ENCODE measurements around the gene MORN1.

MORN1 gene

DNA sequence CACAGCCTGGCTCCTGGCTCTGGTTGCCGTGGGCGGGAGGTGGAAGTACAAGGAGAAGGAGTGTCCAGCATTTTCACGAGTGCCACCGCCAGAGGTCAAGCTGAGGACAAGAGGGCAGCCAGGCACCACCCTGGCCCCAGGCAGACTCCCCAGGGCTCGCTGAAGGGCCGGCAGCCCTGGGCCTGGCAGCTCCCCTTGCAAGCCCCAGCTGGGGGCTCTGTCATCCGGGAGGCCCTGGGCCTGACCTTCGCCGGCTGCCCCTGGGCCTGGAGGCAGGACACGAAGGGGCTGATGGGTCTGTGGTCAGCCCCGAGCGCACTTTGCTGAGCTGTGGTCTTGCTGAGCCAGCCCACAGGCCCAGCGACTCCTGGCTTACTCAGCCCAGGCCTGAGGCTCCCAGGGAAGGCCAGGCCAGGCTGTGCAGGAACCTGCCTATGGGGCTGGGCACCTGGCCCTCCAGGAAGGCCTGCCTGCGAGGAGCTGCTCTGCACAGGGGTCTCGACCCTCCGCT lies 74.8 kb downstream of the MORN1 start:
- DNase-seq = no peak

DNA sequence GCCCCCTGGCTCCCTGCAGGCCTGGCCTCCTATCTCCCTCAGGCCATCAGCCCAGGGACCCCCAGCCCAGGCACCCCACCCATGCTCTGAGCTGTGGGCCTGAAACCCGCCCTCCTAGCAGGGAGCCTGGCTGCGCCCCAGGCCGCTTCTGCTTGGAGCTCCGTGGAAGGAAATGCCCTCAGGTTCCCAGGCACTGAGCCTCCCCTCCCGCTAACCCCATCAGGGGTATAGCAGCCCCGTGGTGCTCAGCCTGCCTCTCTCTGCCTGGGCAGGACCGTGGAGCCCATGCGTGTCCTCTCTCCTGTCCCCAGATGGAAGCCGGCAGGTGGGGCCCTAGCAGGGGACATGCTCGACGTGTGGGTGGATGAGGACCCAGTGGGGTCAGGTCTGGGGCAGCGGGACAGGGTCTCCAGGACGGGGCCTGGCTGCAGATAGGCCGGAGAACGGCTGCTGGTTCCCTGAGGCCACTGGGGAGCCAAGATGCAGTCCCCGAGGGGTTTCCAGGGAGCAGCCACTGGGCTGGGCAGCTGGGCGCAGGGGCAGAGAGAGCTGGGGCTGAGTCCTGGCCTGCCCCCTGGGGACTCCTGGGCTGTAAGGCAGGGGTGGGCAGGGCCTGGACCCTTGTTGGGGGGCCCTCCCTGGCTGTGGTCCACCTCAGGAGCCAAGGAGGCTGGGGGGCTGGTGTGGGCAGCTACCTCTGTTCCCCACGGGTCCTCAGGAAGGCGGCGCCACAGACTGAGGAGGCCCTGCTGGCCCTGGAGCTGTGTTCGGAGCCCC lies 75.5 kb downstream of the MORN1 start:
- no peak for DNase-seq

DNA sequence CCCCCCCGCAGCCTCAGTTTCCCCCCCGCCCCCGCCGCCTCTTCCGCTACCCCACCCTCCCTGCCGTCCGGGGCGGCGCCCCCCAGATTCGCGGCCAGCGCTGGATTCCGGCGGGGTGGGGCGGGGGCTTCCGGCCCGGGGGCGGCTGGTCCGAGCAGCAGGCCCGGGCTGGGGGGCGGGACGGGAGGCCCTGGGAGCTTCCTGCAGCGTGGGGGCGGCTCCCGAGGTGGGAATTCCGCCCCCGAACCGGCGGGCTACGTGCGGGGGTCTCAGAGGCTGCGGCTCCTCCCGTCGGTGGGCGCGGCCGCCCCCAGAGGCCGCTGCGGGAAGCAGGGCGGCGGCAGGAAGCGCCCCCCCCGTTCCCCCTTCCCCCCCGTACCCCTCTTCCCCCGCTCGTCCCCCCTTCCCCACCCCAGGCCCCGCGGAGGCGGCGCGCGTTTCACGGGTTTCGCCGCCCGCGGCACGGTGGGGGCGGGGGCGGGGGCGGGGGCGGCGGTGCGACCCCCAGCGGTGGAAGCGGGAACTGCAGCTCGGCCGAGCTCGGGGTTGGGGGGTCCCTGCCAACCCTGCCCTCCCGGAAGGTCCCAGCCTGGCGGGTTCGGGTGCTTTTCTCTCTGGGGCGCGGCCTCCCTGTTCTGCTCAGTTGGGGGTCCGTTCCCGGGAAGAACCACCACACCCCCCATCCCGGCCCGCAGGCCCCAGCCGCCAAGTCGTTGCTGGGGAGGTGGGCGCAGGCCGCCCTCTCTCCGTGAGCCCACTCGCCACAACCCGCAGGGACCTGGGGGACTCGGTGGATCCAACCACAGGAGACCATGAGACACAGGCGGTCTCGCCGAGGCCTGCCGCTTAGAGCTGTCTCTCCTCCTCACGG lies 76.3 kb downstream of the MORN1 start:
- DNase-seq = peak; percentile 53

DNA sequence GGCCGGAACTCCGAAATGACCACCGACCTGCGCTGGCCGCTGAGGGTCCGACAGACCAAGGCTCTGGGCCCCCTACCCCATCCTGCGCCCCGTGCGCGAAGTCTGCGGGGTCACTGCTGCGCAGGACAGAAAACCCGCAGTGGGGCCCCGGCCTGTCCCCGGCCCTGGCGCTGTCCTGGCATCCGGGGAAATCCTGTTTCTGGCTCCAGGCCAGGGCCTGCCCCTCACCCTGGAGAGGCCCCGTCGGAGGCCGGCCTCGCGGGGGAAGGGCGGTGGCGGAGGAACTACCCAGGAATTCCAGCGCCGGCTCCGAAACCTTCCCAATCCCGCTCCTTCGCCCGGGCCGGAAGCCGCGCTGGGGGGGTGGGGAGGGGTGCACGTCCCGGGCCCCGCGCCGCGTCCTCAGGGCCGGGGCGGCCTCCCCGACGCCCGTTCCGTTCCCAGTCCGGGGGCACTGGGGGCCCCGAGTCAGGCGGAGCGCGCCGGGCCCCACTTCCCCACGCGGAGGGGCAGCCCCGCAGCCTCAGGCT lies 77.0 kb downstream of the MORN1 start:
- no peak for DNase-seq

DNA sequence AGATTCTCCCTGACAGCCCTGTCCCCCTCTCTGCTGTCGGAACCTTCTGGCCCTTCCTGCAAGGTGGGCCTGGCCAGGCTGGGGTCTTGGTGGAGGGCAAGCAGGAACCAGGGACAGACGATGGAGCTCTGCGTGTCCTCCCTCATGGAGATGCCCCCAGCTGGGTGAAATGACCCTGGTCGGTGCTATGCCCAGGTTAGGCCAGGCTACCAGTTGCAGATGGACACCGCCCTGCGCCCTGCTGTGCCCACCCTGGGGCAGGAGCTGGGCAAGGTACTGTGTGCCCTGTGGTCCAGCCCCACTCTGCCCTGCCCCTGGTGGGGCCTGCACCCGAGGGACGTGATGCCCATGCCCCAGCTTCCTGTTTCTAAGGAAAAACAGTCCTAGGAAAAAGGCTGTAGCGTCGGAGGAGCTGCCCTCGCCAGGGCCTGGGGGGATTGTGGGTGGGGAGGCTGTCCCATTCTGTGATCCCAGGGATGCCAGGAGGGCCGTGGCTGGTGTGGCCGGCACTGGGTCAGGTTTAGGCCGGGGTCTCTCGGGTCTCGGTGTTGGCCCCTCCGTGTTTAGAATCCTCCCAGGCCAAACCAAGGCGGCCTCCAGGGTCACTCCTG lies 77.6 kb downstream of the MORN1 start:
- DNase-seq = no peak

DNA sequence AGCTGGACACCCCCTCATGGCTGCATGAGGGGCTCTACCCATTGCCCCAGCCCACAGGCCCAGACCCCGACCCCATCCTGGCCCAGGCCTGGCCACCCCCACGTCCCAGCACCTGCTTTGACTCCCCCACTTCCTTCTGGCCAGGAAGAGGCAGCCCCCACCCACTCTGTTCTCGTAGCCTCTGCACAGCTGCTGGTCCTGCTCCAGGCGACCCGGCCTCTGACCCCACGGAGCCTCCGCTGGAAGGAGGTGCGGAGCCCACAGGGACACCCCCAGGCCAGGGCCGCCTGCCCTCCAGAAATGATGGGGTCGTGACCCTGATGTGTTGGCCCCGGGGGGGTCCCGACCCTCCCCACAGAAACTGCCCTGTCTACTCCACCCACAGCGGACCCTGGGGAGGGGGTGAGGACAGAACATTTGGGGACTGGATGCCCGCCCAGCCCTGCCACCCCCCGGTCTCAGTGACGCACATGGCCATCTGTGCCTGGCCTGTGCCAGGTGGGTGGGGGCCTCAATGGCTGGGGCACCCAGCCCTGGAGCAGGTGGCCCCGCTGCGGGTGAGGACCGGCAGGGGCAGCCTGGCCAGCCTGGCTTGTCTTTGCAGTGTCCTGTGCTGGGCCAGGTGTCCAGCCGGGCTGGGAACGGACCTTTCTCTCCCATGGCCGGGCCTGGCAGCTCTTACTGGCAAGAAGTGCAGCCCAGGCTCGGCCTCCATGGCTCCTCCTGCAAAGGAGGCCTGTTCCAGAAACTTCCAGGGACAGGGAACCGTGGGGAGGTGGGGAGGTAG lies 78.6 kb downstream of the MORN1 start:
- no peak for DNase-seq

DNA sequence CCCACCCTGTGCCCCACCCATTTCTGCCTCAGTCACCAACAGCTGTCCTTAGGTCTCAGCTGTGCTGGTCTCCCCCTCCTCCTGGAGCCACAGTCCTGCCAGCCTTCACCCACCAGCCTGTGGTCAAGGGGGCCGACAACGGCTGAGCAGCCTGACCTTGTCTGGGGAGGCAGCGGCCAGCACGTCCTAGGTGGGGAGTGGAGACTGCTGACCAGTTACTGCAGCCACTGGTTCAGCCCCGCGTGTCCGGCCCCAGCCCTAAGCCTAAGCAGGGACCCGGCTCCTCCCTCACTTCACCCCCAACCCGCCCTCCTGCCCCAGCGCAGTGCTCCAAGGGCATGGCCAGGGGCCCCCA lies 79.2 kb downstream of the MORN1 start:
- DNase-seq = no peak

DNA sequence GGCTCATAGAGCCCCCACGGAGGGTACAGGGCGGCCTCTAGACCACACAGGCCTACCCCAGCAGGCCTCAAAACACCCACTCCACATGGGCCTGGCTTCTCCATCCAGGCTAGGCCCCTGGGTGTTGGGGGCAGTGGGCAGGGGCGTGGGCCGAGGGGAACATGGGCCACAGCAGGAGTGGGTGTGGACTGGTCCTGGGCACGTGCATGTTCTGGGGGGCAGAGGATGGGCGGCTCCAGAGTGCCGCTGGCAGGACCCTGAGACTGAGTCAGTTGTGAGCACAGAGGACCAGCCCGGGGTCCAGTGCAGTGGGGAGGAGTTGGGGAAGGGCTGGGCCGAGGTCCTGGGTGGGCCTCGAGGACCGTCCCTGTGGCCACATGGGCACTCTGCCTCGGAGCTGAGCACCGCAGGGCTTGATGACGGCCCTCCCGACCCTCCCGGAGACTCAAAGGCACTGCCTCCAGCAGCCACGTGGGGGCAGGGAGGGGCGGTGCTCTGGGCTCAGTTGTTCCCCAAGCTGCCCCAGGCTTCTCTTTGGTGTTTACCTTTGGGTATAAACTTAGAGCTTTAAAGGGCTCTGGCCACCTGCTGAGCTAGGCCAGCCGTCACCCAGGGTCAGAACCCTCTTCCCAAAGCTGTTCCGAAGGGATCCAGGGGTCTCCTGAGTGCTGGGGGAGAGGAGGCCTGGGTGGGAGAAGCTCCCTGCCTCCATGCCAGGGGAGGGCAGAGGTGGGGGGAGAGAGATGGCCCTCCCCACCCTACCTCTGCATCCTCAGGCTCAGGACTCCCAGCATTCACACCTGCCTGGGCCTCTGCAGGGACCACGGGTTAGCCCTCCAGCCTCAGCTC lies 79.9 kb downstream of the MORN1 start:
- peak; percentile 51 for DNase-seq

DNA sequence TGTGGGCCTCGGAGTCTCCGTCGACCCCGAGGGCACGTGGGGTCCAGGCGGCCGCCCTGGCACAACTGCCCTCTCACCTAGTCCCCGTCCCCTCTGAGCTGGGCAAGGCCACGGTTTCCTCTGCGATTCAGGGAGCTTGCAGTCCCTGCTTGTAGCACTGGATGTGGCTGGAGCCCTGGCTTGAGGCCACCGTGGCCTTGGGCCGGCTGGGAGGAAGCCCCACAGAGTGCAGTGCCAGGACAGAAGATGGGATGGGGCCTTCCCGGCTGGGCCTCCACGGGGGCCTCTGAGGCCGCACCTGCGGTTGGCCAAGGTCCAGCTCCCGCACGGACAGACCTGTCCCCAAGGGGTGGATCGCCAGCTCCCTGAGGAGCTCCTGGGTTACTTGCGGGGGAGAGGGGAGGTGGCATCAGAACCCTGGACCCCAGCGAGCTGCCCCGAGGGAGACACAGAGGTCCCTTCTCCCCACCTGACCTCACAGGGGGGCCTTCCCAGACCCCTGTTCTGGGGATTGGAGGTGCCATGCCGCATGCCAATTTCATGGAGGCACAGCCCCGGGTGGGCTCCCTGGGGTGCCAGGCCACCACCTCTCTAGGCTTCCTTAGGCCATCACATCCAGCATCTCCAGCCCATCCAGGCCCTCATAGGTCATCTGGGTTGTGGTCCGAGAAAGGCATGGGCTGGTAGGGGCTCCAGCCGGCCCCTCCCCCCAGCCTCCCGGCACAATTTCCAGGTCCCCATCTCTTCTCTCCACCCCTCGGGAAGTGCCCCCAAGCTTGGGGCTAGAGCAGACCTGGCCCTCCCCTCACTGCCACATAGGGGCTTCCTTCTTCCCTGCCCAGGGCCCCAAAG lies 80.8 kb downstream of the MORN1 start:
- DNase-seq = no peak

DNA sequence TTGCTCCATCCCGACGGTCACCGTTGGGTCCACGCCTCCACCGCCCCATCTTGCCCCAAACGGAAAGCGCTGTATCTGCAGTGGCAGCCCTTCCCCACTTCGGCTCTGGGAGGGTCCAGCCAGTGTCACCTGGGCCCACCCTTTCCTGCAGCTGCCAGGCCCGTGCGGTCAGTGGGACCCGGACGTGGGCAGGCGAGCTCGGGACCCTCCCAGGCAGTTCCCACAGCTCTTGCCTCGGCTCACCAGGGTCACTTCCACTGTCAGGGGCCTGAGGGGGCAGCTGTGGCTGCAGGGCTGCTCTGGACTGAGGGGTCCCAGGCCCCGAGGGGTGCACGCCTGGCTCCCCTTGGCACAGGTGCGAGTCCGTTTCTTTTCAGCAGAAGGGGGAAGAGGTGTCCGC lies 82.5 kb downstream of the MORN1 start:
- DNase-seq = no peak

DNA sequence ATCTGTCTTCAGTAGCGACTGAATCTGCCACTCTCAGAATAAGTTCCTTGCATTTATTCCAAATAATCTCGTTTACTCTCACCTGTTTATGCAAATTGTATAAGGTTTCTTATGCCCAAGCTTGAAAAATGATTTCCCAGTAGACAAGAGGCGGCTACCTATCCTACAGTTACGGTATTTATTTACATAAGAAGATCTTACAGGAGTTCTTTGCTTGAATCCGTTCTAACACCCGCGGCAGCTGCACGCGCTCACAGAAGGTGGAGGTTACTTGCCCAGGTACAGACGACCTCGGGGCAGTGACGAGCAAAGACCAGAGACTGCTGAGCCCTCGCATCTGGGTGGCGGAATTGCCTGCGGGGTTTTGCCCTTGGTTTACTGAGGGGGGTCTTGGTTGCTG lies 83.4 kb downstream of the MORN1 start:
- DNase-seq = no peak

DNA sequence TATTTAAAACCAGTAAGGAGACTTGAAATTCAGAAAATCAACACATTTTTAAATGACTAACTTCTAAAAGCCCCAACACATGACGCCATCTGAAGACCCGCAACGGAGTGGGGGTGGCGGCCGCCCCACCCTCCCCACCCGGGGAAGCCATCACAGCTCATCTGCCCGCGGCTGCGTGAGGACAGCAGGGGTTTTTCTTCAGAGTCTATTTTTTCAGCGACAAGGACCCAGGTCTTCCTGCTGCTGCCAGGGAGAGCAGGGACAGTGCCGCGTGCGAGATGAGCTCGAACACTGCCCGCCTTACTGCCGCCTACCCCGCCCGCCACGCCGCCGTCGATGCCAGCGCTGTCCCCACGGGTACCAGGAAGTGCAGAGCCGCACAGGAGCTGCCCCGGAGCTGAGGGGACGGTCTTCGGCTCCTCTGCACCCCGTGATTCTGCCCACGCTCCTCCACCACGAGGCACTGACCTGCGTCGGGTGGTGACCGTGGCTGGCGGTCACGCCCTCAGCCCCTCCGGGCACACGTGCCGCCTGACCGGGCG lies 84.2 kb downstream of the MORN1 start:
- DNase-seq = no peak

DNA sequence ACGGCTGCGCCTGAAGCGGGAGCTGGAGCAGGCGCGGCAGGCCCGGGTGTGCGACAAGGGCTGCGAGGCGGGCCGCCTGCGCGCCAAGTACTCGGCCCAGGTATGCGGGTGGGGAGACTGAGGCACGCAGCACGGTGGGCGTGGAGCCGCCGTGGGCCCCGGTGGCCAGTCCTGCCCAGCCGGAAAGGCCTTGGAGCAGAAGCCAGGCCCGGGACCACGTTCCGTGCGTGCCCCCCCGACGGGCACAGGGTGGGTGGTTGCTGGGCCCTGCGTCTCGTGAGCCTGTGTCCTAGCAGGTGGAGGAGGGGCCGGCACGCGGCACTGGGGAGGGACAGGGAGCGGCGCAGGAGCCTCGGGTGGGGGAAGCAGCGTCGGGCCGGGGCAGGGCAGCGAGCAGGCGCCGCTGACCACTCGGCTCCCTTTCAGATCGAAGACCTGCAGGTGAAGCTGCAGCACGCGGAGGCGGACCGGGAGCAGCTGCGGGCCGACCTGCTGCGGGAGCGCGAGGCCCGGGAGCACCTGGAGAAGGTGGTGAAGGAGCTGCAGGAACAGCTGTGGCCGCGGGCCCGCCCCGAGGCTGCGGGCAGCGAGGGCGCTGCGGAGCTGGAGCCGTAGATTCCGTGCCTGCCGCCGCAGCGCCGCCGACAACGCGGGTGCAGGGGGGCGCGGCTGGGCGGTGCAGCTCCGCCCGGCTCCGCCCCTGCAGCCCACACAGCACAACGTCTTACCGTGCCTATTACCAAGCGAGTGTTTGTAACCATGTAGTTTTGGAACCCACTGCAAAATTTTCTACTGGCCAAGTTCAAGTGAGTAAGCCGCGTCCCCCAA lies 85.0 kb downstream of the MORN1 start:
- no peak for DNase-seq

DNA sequence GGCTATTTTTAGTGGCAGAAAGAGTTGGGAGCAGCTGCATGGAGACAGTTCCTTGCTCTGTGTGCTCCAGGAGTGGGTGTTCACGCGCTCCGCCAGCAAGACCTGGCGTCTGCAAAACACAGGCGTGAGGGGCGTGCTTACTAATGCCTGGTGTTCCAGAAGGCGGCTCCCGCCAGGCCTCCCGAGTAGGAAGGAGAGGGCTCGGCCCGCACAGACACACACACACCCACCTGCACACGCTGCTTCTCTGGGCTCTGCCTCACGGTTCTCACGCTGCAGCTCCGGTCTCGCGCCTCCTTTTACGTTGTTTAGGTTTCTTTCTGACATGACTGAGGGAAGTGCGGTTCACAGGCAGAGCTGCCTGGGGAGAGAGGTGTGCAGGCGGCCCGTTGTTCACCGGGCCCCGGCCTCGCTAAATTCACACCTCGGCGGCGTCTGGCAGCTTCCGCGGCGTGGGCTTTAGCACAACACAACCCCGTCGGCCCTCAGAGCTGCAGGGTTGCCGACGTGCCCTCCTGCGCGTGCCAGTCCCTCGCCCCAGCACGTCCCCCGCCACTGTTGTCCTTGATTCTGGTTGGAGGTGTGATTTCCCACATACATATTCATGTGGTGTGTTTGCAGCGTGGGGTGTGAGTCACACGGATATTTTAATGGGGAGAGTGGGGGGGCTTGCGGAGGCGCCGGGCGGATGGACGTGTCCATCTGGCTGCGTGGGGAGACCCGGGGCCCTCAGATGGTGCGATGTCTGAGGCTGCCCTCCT lies 86.3 kb downstream of the MORN1 start:
- no peak for DNase-seq

DNA sequence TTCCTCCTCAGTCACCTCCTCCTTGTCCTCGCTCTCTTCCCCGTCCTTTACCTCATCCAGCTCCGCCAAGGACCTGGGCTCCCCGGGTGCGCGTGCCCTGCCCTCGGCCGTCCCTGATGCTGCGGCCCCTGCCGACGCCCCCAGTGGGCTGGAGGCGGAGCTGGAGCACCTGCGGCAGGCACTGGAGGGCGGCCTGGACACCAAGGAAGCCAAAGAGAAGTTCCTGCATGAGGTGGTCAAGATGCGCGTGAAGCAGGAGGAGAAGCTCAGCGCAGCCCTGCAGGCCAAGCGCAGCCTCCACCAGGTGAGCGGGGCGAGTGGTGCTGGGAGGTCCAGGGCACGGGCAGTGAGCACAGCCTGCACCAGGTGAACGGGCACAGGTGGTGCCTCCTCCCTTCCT lies 87.1 kb downstream of the MORN1 start:
- DNase-seq = no peak

DNA sequence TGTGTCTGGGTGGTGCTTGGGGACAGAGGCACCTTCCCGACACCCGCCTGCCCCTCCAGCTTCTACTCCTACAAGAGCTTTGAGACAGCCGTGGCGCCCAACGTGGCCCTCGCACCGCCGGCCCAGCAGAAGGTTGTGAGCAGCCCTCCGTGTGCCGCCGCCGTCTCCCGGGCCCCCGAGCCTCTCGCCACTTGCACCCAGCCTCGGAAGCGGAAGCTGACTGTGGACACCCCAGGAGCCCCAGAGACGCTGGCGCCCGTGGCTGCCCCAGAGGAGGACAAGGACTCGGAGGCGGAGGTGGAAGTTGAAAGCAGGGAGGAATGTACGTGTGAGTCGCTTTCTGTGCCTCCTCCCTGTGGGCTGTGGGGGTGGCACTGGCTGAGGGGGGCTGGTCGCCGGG lies 87.6 kb downstream of the MORN1 start:
- DNase-seq = no peak

DNA sequence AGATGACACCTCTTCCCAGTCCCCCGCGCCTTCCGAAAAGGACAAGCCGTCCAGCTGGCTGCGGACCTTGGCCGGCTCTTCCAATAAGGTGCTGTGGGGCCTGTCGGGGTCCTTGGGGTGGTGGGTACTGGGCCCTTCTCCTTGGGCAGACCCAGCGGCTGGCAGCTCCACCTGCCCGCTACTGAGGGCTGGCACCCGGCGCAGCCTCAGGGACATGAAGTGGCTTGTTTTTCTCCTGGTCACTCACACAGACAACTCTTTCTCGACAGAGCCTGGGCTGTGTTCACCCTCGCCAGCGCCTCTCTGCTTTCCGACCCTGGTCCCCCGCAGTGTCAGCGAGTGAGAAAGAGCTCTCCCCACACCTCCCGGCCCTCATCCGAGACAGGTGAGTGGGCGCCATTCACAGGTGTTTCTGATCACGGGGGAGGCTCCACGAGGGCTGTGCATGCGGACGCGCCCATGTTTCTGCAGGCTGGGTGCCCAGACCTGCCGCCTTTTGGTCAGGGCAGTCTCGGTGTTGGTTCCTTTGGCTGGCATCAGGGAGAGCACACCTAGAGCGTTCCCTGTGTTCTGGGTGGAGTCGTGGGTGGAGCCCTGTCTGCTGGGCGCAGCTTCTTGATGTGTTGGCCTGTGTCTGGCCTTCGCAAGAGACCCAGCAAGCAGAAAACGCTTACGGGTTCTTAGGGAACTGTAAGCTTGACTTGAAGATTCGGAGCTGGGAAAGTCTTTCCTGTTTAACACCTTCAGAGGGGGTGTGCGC lies 88.2 kb downstream of the MORN1 start:
- DNase-seq = no peak
